CD4-positive, alpha-beta T cell treated with Interferon alpha-2 for 1 hour (primary cell): Measurements from ENCODE around the gene ZDHHC11B.
"Not testable (repeated sequence)": the region's sequence is repeated elsewhere in the genome, so short reads cannot be mapped to it uniquely, and the experiment has no call there.

Source experiments
- DNase-seq, 2 donors: peaks; one replicate each; pipeline ENCODE4 v3.0.0-alpha.2; 2020 to 2022

Gene ZDHHC11B

GRCh38 chr5:751992-752391 lies 32.5 kb downstream of the ZDHHC11B start:
- DNase-seq = not testable (repeated sequence)

GRCh38 chr5:751496-751895 lies 33.0 kb downstream of the ZDHHC11B start:
- no peak for DNase-seq

- not testable (repeated sequence) for DNase-seq
Measured at GRCh38 chr5:750226-750625, 34.3 kb downstream of the ZDHHC11B start.

GRCh38 chr5:749101-749670 lies 35.3 kb downstream of the ZDHHC11B start:
- DNase-seq = no peak

GRCh38 chr5:748011-748980 lies 36.2 kb downstream of the ZDHHC11B start:
- DNase-seq = not testable (repeated sequence)

- not testable (repeated sequence) for DNase-seq
Measured at GRCh38 chr5:747303-747844, 37.2 kb downstream of the ZDHHC11B start.

GRCh38 chr5:746258-746761 lies 38.2 kb downstream of the ZDHHC11B start:
- no peak for DNase-seq

- DNase-seq = not testable (repeated sequence)
Measured at GRCh38 chr5:745272-746142, 39.0 kb downstream of the ZDHHC11B start.

GRCh38 chr5:743696-744404 lies 40.7 kb downstream of the ZDHHC11B start:
- DNase-seq = not testable (repeated sequence)

GRCh38 chr5:742276-742675 lies 42.3 kb downstream of the ZDHHC11B start:
- not testable (repeated sequence) for DNase-seq

GRCh38 chr5:734145-734544 lies 50.4 kb downstream of the ZDHHC11B start:
- not testable (repeated sequence) for DNase-seq

- not testable (repeated sequence) for DNase-seq
Measured at GRCh38 chr5:732754-733454, 51.6 kb downstream of the ZDHHC11B start.

GRCh38 chr5:729225-729624 lies 55.3 kb downstream of the ZDHHC11B start:
- not testable (repeated sequence) for DNase-seq

GRCh38 chr5:727087-727486 lies 57.4 kb downstream of the ZDHHC11B start:
- DNase-seq = not testable (repeated sequence)

- DNase-seq = not testable (repeated sequence)
Measured at GRCh38 chr5:723865-724264, 60.7 kb downstream of the ZDHHC11B start.

- not testable (repeated sequence) for DNase-seq
Measured at GRCh38 chr5:723309-723708, 61.2 kb downstream of the ZDHHC11B start.

- not testable (repeated sequence) for DNase-seq
Measured at GRCh38 chr5:719379-719778, 65.2 kb downstream of the ZDHHC11B start.

GRCh38 chr5:717143-717542 lies 67.4 kb downstream of the ZDHHC11B start:
- no peak for DNase-seq

GRCh38 chr5:716740-717139 lies 67.8 kb downstream of the ZDHHC11B start:
- not testable (repeated sequence) for DNase-seq

- not testable (repeated sequence) for DNase-seq
Measured at GRCh38 chr5:715636-716035, 68.9 kb downstream of the ZDHHC11B start.
